H1 (cell line): ENCODE measurements around the gene NDRG2. TPM values are rescaled to one million over a fixed set of nuclear protein-coding genes. Genes with fewer than 3 reads are reported as not detected.
A peak's percentile ranks its signal among the peaks of the same experiment; 100 is the strongest.

Source experiments
- CTCF ChIA-PET: fragments of 300-600 bp; sonication (Branson Sonifier 250); formaldehyde crosslinking; loops from one replicate; lab custom pipeline; 2021; ENCODE audit not compliant: partially characterized antibody; lab: Charles Lee
- POLR2A ChIA-PET: fragments of 300-600 bp; sonication (Branson Sonifier 250); formaldehyde crosslinking; loops from one replicate; lab custom pipeline; 2021; ENCODE audit warnings: inconsistent platforms; ENCODE audit not compliant: partially characterized antibody; lab: Charles Lee
- DNase-seq, 2 experiments: peaks; one replicate each; pipeline versions ENCODE4 v3.0.0 to v3.0.0-alpha.2; 2010 to 2022; ENCODE audit warnings: low spot score in 2 of 2, low read depth in 1 of 2, mixed read lengths in 1 of 2
- FAIRE-seq: peaks from 2 replicates; lab custom pipeline; 2011; peaks lifted over from hg19 to GRCh38; lab: Jason Lieb, UNC
- H2AFZ ChIP-seq: 2 replicates; pipeline ENCODE4 v1.8.1; 2012; ENCODE audit warnings: low read length, inconsistent platforms
- H2AK5ac ChIP-seq: 2 replicates; pipeline ENCODE4 v1.6.1; 2013; ENCODE audit warnings: low read depth, low read length
- H2BK120ac ChIP-seq: replicated peaks from 2 replicates; pipeline ENCODE3; 2013; ENCODE audit warnings: low read depth, low read length, inconsistent platforms
- H2BK12ac ChIP-seq: 2 replicates; pipeline ENCODE4 v1.6.1; 2013; ENCODE audit warnings: low read depth, low read length
- H2BK15ac ChIP-seq: 2 replicates; pipeline ENCODE4 v1.6.1; 2013; ENCODE audit warnings: low read length
- H2BK20ac ChIP-seq: 2 replicates; pipeline ENCODE4 v1.6.1; 2013; ENCODE audit warnings: low read length
- H2BK5ac ChIP-seq: 2 replicates; pipeline ENCODE4 v1.6.1; 2013; ENCODE audit warnings: low read depth, low read length
- H3K14ac ChIP-seq: 2 replicates; pipeline ENCODE4 v1.6.1; 2013; ENCODE audit warnings: inconsistent platforms; ENCODE audit not compliant: insufficient read length
- H3K18ac ChIP-seq: 2 replicates; pipeline ENCODE4 v1.6.1; 2013; ENCODE audit warnings: low read length; ENCODE audit errors: extremely low read depth
- H3K23ac ChIP-seq: 2 replicates; pipeline ENCODE4 v1.6.1; 2013; ENCODE audit warnings: inconsistent platforms; ENCODE audit not compliant: insufficient read length
- H3K23me2 ChIP-seq: 2 replicates; pipeline ENCODE4 v1.6.1; 2013; ENCODE audit warnings: low read depth, low read length
- H3K27ac ChIP-seq: 2 replicates; pipeline ENCODE4 v1.6.1; 2011; ENCODE audit warnings: low read depth, low read length, inconsistent platforms
- H3K27me3 ChIP-seq, 4 experiments: replicated peaks in 1 of 4; 1 replicate in 1 of 4; 2 replicates in 3 of 4; pipeline versions ENCODE4 v1.6.1 to v1.8.1; 2011 to 2013; ENCODE audit warnings: low read length in 3 of 4, mild to moderate bottlenecking in 3 of 4, inconsistent platforms in 2 of 4, mixed read lengths in 2 of 4, moderate library complexity in 1 of 4; ENCODE audit not compliant: control insufficient read depth in 3 of 4, insufficient read depth in 3 of 4; ENCODE audit errors: extremely low read depth in 1 of 4
- H3K36me3 ChIP-seq, 4 experiments: 2 replicates each; pipeline versions ENCODE4 v1.6.1 to v1.8.1; 2011 to 2013; ENCODE audit warnings: mild to moderate bottlenecking in 4 of 4, low read length in 3 of 4, moderate library complexity in 2 of 4, control low read depth in 1 of 4, inconsistent platforms in 1 of 4; ENCODE audit not compliant: insufficient read depth in 4 of 4, control insufficient read depth in 2 of 4
- H3K4ac ChIP-seq: replicated peaks from 2 replicates; pipeline ENCODE3; 2013; ENCODE audit warnings: low read length, low read depth, mixed read lengths, inconsistent platforms; ENCODE audit not compliant: insufficient read length
- H3K4me1 ChIP-seq, 4 experiments: replicated peaks in 1 of 4; 1 replicate in 1 of 4; 2 replicates in 3 of 4; pipeline versions ENCODE4 v1.6.1 to v1.8.1; 2011 to 2013; ENCODE audit warnings: low read length in 3 of 4, inconsistent platforms in 2 of 4, mixed read lengths in 1 of 4; ENCODE audit not compliant: insufficient read depth in 4 of 4, control insufficient read depth in 3 of 4
- H3K4me2 ChIP-seq, 2 experiments: 2 replicates each; pipeline versions ENCODE4 v1.6.1 to v1.8.1; 2011 to 2013; ENCODE audit warnings: low read depth in 2 of 2, low read length in 2 of 2, control low read depth in 1 of 2, inconsistent platforms in 1 of 2, mild to moderate bottlenecking in 1 of 2; ENCODE audit not compliant: insufficient read depth in 1 of 2
- H3K4me3 ChIP-seq, 4 experiments: fragments of 200-600, 300-600 bp in 1 of 4; sonication (generic), shearing (Covaris generic), sonication (Bioruptor Twin) in 1 of 4; 2 replicates each; pipeline versions ENCODE4 v1.5.1 to v1.8.1; 2011 to 2016; ENCODE audit warnings: low read length in 4 of 4, low read depth in 3 of 4, control low read depth in 2 of 4, inconsistent platforms in 2 of 4, mild to moderate bottlenecking in 2 of 4, mixed read lengths in 1 of 4, moderate library complexity in 1 of 4; ENCODE audit not compliant: insufficient read depth in 2 of 4; ENCODE audit errors: extremely low read depth in 1 of 4
- H3K56ac ChIP-seq: replicated peaks from 2 replicates; pipeline ENCODE3; 2013; ENCODE audit warnings: low read depth, mild to moderate bottlenecking, mixed read lengths, low read length, inconsistent platforms; ENCODE audit not compliant: insufficient read length
- H3K79me1 ChIP-seq: 2 replicates; pipeline ENCODE4 v1.6.1; 2013; ENCODE audit warnings: low read depth, low read length, control low read depth
- H3K79me2 ChIP-seq, 2 experiments: 2 replicates each; pipeline versions ENCODE4 v1.6.1 to v1.8.1; 2012 to 2013; ENCODE audit warnings: low read length in 2 of 2, mild to moderate bottlenecking in 2 of 2, inconsistent platforms in 1 of 2; ENCODE audit not compliant: insufficient read depth in 2 of 2, control insufficient read depth in 1 of 2
- H3K9ac ChIP-seq, 4 experiments: replicated peaks in 1 of 4; 1 replicate in 1 of 4; 2 replicates in 3 of 4; pipeline versions ENCODE4 v1.6.1 to v1.8.1; 2011 to 2013; ENCODE audit warnings: low read depth in 3 of 4, low read length in 3 of 4, control low read depth in 2 of 4, mild to moderate bottlenecking in 2 of 4, moderate library complexity in 2 of 4, inconsistent platforms in 1 of 4; ENCODE audit errors: extremely low read depth in 1 of 4
- H3K9me3 ChIP-seq, 2 experiments: 2 replicates each; pipeline versions ENCODE4 v1.6.1 to v1.8.1; 2012 to 2013; ENCODE audit warnings: mild to moderate bottlenecking in 2 of 2, moderate library complexity in 2 of 2, control low read depth in 1 of 2, inconsistent platforms in 1 of 2, low read depth in 1 of 2, low read length in 1 of 2, mixed read lengths in 1 of 2; ENCODE audit not compliant: insufficient read depth in 2 of 2
- H4K20me1 ChIP-seq, 2 experiments: replicated peaks in 1 of 2; 2 replicates each; pipeline versions ENCODE3 to v1.8.1; 2011 to 2013; ENCODE audit warnings: inconsistent platforms in 2 of 2, low read length in 2 of 2, mild to moderate bottlenecking in 1 of 2; ENCODE audit not compliant: insufficient read depth in 2 of 2, control insufficient read depth in 1 of 2
- H4K5ac ChIP-seq: 2 replicates; pipeline ENCODE4 v1.6.1; 2013; ENCODE audit warnings: low read length, low read depth, mixed read lengths, inconsistent platforms; ENCODE audit not compliant: insufficient read length
- H4K8ac ChIP-seq: 2 replicates; pipeline ENCODE4 v1.8.0; 2013; ENCODE audit warnings: mild to moderate bottlenecking, moderate library complexity, low read length, inconsistent platforms; ENCODE audit not compliant: insufficient read depth; ENCODE audit errors: extremely low read depth
- H4K91ac ChIP-seq: replicated peaks from 2 replicates; pipeline ENCODE3; 2013; ENCODE audit warnings: low read length, mixed read lengths, inconsistent platforms; ENCODE audit not compliant: insufficient read length
- FOSL1 ChIP-seq: IDR thresholded peaks from 2 replicates; pipeline ENCODE4 v1.6.1; 2011; ENCODE audit warnings: mild to moderate bottlenecking, low read depth, low read length, moderate library complexity; ENCODE audit not compliant: insufficient read depth
- USF2 ChIP-seq: IDR thresholded peaks from 2 replicates; pipeline ENCODE4 v1.6.1; 2011; ENCODE audit warnings: low read length, improper control_type of control experiment
- WGBS, 2 experiments: shearing (Covaris generic) in 1 of 2; methylation state at CpG; one replicate each; pipeline versions ENCODE4 v1.1.6 to v1.1.7; 2013 to 2015; ENCODE audit warnings: low lambda C conversion rate in 2 of 2, mixed read lengths in 2 of 2, inconsistent platforms in 1 of 2, low coverage in 1 of 2, missing lambda C conversion rate in 1 of 2; ENCODE audit not compliant: insufficient replicate concordance in 2 of 2, insufficient coverage in 1 of 2, insufficient read length in 1 of 2; ENCODE audit errors: extremely low coverage in 1 of 2, missing lambda C conversion rate in 1 of 2; 5-methylcytosine and 5-hydroxymethylcytosine counted together
- polyA plus RNA-seq, 7 experiments: library from polyadenylated mRNA; depleted of rRNA in 3 of 7; stranded (reverse) in 5 of 7; unstranded in 2 of 7; fragments of >200 nt in 5 of 7; fragments of 200-250 nt in 2 of 7; gene quantifications; 1 replicate in 5 of 7; 2 replicates in 1 of 7; 4 replicates in 1 of 7; pipeline versions ENCODE4 v1.2.1 to v1.2.3, GENCODE V29; 2011 to 2013; ENCODE audit warnings: missing spikeins in 2 of 7, mixed read lengths in 2 of 7
- total RNA-seq: library from RNA; stranded (reverse); fragmentation: NEBNext Ultra II Directional; extraction: Animal tissue kit (Norgen Biotek cat#: 25700); gene quantifications from 2 replicates; pipeline ENCODE4 v1.2.1, GENCODE V29; 2021

The NDRG2 gene
- total and polyA plus RNA-seq, 2 of the 8 experiments (the other 6 are each of a cell fraction or from before 2014, with no cell fraction given), result 29.9 to 48.6 TPM

- Histone ChIP-seq H3K27me3 (no peaks in the 10 kb centered on the region), H2BK5ac (peak overlapping the region; percentile 20; the same call in 1 of the 2 replicates), H3K79me2 (peaks cover 0 to 19% of the 10 kb centered on the region in 2 experiments; a peak in 2 of 4 replicates), H3K9ac (peak overlapping the region in 3 of 4 experiments; percentile 28 to 74 (median 29); a peak in 4 of 7 replicates), H4K8ac (peak overlapping the region; percentile 60), H4K20me1 (peaks cover 0 to 3% of the 10 kb centered on the region in 2 experiments), H2AK5ac (0 out of 2 replicates have a peak overlapping the region, but pooled peaks have one; percentile 70), H2AFZ (no peak overlapping the region), H3K4me1 (peaks cover 2 to 4% (median 4%) of the 10 kb centered on the region in 4 experiments; a peak in 3 of 7 replicates), H3K18ac (no peak overlapping the region), H2BK15ac (0 out of 2 replicates have a peak overlapping the region, but pooled peaks have one; percentile 4), H3K4me2 (peak overlapping the region; percentile 61 to 89), H4K91ac (peak overlapping the region; percentile 69), H3K9me3 (no peaks in the 10 kb centered on the region), H3K23me2 (peaks cover 4% of the 10 kb centered on the region; the same call in 1 of the 2 replicates), H3K36me3 (peaks cover 6 to 19% (median 13%) of the 10 kb centered on the region in 4 experiments; a peak in 5 of 8 replicates), H3K27ac (no peak overlapping the region), H3K4me3 (peak overlapping the region; percentile 39 to 65 (median 54); a peak in 7 of 8 replicates), H3K4ac (peak overlapping the region; percentile 9), H2BK120ac (peak overlapping the region; percentile 38), H3K79me1 (no peaks in the 10 kb centered on the region), H4K5ac (peak overlapping the region; percentile 51), H2BK12ac (peak overlapping the region; percentile 94; the same call in 1 of the 2 replicates), H3K14ac (no peak overlapping the region), H3K23ac (no peak overlapping the region), H2BK20ac (0 out of 2 replicates have a peak overlapping the region, but pooled peaks have one; percentile 15), H3K56ac (no peak overlapping the region)
- DNase-seq (no peak), FAIRE-seq (no peak)
- WGBS, 2 experiments, result 89% methylated on average over 15 of the region's 15 CpGs; no CpG with 5 or more reads in 1 of the 2 experiments
- ChIA-PET POLR2A (interaction anchor here (0.6 to 1.1 kb wide), 4 partner anchors 8 to 17 kb away, joined by 3 read pairs; no protein-coding TSS in a partner anchor), CTCF (interaction anchor here (0.7 to 2.1 kb wide), 8 partner anchors 8 to 103 kb away, joined by 3 to 7 read pairs (median 4); no protein-coding TSS in a partner anchor)
- no peak for TF ChIP-seq FOSL1
- TF ChIP-seq USF2, result no peak
These were observed 36.0 kb downstream of the NDRG2 start for GRCh38 chr14:20988717-20989470.
